Activated CD4-positive, alpha-beta T cell treated with anti-CD3 and anti-CD28 coated beads, Interleukin-2, amount 50 U/mL, for 4 hours (primary cell): ENCODE measurements around the gene SPDYE2B.
A peak's percentile ranks its signal among the peaks of the same experiment; 100 is the strongest.
"Not testable (repeated sequence)": the region's sequence is repeated elsewhere in the genome, so short reads cannot be mapped to it uniquely, and the experiment has no call there.

ENCODE experiments used
- DNase-seq, 2 experiments: peaks; one replicate each; pipeline ENCODE4 v3.0.0-alpha.2; 2020

SPDYE2B gene, protein sequence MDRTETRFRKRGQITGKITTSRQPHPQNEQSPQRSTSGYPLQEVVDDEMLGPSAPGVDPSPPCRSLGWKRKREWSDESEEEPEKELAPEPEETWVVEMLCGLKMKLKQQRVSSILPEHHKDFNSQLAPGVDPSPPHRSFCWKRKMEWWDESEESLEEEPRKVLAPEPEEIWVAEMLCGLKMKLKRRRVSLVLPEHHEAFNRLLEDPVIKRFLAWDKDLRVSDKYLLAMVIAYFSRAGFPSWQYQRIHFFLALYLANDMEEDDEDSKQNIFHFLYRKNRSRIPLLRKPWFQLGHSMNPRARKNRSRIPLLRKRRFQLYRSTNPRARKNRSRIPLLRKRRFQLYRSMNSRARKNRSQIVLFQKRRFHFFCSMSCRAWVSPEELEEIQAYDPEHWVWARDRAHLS

DNA sequence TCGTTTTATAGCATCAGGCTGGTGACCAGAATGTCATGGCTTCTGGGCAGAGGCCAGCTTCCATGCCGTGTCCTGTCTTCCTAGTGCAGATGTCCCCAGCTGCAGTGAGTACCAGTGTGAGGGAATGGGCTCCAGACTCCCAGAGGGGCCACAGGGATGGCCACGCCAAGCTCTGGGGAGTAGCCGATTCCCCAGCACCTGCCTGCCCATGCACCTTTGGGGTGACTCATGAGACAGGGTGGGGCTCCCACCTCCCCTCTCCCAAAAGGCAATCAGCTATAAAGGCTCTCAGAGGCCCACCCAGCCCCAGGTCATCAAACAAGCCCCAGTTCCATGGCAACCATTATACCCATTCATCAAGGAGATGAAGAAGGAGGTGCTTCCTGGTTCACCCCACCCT, at the start of gene SPDYE2B:
Gene SPDYE2B, plus strand, starts transcription at position 396 of the 400 bp plus-strand sequence. CDS start 2,030 bp downstream, outside the sequence.
- not testable (repeated sequence) for DNase-seq

DNA sequence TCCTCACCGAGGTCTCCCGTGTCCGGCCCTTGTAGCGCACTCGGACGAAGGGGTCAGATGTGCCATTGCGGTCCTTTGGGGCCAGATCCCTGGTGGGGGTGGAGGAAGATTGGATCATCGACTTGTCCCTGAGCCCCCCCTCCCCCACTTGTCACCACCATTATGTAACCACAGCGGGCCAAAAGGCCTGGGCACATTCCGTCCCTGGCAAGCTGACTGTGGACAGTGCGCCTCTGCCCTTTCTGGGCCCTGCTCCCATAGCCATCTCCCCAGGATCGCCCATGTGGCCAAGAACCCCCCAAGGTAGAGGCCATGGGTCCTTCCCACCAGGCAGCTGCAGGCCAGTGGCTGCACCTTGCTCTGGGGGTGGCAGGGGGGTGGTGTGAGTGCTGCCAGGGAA, 47.8 kb upstream of the SPDYE2B start:
- not testable (repeated sequence) for DNase-seq

DNA sequence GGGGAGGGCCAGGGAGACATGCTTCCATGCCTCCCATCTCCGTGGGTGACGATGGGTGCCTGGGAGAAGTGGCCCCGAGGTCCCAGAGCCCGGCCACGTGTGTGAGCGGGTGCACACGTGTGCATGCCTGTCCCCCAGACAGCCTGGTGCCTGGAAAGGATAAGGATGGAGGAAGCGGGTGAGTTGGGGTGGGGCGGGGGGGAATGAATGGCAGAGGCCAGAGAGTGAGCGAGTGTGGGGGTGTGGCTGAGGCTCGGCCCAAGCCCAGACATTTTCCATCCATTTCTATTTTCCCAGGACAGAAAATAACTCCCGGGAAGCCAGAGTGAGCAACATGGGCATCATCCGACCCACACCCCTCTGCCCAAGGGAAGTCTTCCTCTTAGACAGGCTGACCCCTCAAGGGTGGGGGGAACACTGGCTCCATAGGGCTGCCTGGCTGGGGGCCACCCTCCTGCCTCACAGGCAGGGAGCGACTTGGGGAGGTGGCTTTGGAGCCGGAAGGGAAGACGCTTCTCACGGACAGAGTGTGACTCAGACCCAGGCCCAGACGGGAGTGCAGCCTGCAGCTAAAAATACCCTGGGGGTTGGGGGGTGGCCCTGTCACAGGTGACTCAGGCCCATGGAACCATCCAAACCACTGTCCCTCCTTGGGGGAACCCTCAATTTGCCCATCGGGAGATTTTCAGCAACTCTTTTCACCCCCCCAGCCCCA, 45.5 kb upstream of the SPDYE2B start:
- not testable (repeated sequence) for DNase-seq

DNA sequence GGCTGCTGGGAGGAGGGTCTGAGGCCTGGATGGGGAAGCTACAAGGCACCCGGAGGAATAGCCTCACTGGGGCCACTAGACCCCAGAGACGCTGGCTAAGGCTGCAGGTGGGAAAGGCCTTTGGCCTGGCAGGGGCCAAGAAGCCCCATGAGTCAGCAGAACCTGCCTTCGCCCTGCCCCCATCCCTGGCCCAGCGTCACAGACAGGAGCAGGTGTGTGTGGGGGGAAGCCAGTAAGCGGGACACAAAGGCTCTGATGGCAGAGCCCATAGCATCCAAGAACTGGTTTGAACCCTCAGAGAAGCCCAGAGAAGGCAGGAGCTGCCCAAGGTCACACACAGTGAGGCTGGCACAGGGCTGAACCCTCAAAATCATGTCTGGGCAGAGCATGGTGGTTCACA, 43.3 kb upstream of the SPDYE2B start:
- not testable (repeated sequence) for DNase-seq

DNA sequence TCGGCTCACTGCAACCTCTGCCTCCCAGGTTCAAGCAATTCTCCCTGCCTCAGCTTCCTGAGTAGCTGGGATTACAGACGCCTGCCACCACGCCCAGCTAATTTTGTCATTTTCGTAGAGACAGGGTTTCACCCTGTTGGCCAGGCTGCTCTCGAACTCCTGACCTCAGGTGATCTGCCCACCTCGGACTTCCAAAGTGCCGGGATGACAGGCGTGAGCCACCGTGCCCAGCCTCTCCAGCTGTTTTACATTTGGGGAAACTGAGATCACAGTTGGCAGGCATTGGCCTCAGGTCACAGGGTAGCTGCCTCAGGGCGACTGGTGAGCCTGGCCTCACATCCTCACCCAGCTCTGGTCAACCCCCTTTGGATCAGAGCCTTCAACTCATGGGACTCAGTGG, 40.4 kb upstream of the SPDYE2B start:
- DNase-seq = not testable (repeated sequence)

DNA sequence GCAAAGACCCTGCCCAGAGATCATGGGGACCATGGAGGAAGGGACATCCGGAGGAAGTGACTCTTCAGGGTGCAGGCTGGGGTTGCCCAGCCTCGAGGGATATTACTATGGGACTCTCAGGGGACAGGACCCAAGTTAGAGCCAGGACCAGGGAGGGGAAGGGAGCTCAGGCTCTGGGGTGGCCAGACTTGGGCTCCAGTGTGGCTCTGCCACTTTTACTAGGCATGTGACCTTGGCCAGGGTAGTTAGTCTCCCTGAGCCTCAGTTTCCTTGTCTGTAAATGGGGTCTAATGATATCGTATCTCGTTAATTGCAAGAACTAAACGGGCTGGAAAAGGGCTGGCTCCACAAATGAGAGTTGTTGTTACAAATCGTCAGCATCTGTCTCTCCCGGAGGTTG, 39.7 kb upstream of the SPDYE2B start:
- not testable (repeated sequence) for DNase-seq

DNA sequence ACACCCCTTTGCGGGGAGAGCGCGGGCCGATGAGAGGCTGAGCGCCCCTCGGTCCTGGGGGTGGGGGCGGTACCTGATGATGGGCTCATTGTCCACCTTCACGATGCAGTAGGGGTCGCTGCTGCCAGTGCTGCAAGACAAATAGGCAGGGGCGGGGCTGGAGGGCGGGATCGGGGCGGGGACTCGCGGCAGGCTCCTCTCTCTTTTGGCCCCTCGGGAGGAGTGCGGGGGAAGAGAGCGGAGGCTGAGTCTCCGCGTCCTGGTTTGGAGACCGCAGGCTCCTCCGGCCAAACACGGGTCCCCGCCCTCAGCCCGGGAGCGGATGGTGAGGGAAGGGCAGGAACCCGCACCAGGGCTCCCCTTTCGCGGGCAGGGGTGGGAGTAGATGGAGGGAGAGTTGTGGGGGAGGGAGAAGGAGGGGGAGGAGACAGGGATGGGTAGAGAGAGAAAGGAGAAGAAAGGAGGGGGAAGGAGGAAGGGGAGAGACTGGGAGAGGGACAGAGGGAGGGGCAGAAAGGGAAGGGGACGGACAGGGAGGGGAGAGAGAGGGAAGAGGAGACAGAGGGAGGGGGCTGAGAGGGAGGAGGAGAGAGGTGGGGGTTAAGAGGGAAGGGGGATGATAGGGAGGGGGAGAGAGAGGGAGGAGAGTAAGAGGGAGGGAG, 39.0 kb upstream of the SPDYE2B start:
- DNase-seq = not testable (repeated sequence)

DNA sequence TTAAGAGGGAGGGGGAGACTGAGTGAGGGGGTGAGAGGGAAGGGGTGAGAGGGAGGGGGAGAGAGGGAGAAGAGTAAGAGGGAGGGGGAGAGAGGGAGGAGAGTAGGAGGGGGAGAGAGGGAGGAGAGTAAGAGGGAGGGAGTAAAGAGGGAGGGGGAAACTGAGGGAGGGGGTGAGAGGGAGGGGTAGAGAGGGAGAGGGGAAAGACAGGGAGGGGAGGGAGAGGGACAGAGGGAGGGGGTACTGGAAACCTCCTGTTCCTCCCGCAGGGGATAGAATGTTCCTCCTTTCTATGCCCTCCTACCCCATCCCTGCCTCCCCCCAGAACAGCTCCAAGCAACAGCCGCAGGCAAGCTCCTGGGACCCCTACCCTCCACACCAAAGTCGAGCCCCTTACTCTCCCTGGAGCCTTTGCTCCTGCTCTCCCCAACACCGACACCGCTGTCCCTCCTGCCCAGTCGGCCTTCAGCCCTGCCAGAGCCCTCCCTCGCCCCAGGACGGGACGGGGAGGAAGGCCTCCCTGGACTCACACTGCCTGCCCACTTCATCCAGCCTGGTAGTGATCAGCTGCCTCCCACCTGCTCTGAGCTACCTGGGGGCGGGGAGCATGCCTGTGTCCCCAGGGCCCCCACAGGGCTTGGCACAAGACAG, 38.3 kb upstream of the SPDYE2B start:
- not testable (repeated sequence) for DNase-seq

DNA sequence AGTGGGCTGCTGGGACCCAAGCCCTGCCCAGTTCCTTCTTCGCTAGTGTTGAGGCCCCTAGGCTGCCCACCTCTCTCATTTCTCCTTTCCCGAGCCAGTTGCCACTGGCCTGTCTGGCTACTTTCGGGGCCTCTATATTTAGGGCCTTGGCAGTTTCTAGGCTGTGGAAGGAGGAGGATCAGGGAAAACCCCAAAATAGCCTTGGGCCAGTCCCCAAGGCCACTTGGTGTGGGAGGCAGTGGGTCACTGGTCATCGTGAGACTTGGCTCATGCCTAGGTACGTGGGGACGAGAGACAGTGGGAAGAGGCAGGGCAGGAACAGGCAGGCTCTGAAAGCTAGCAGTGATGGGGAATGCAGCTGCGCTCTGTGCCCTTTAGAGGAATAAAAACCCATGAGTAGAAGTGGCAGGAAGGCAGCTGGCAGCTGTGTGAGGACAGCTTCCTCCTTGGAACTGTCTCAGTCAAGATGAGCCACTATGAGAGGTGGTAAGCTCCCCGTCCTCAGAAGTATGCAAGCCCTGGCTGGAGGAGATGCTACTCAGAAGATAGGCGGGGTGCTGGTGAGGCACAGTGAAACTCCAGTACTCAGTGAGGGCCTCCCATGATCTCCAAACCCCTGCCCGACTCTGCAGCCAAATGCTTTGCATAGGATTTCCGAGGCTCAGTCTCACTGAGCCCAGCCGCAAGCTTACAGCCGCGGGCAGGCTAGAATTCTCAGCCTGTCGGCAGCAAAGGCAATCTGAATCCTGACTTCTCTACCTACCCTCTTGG, 36.4 kb upstream of the SPDYE2B start:
- not testable (repeated sequence) for DNase-seq

DNA sequence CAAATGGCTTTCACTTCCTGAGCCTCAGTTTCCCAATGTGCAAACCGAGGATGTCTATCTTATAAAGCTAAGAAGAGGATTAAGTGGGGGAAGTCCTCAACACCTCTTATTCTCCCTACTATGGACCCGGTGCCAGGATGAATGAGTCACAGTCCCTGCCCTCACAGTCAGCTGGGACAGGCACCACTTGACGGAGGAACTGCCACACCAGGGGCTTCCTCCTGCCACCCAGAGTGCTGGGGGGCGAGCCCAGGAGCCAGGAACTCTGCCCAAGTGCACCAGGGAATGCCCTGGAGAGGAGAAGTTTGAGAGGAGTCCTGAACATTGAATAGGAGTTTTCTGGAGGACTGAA, 35.8 kb upstream of the SPDYE2B start:
- DNase-seq = not testable (repeated sequence)

DNA sequence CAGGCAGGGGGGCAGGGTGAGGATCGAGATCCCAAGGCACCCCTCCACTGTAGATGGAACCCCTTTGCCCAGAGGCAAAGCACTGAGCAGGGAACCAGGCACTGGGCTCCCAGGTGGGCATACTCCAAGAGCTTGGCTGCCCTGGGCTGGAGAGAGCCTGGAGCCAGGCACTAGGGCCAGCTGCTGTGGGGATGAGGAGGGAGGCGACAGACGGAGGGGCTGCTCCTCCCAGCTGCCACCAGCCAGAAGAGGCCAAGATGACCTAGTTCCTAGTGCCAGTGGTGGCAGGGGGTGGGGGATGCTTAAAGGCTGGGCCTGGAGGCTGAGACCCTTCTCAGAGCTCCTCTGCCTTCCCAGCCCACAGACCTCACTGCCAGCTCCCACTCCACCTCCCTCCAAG, 35.2 kb upstream of the SPDYE2B start:
- DNase-seq = not testable (repeated sequence)

DNA sequence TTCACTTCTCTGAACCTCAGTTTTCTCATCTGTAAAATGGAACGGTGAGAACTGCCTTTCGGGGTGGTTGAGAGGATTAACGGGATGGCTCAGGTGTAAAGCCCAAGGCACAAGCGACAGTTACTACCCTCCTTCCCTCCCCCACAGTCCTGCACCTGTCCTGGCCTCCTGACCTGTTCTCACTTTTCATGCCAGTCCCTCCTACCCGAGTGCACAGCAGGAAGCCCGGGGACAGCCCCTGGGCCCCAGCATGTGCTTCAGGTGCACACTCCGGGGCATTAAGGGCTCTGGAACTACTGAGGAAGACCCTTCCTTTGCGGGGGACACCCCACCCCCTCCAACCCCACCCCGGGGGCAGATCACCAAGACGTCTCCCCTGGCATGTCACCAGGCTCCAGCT, 34.2 kb upstream of the SPDYE2B start:
- not testable (repeated sequence) for DNase-seq

DNA sequence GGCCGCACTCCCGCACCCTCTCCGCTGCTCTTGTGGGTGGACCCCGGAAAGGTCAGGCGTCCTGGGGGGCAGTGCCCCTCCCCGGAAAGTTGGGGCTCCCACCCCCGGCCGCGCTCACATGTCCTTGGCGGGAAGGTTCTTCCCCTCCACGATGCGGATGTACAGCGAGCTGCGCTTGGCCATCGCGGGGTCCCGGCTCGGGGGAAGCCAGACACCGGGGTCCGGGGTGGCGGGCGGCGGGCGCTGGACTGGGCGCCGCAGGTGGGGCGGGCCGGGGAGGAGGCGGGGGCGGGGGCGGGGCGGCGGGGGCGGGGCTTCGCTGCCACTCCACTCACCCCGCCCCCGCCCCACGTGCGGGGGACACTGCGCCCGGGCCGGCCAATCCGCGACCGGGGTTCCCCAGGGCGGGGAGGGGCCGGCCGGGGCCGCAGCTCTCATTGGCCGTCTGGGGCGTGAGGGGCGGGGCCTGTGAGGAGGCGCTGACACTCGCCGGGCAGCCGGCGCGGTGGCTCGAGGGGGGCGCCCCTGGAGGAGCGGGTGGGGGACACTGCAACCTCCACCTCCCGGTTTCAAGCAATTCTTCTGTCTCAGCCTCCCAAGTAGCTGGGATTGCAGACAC, 33.5 kb upstream of the SPDYE2B start, which contains the start of gene RASA4:
Gene RASA4, minus strand, starts transcription at position 250 of the 619 bp plus-strand sequence. Its CDS starts 67 bp downstream, at position 183.
- peak in 1 of 2 experiments; percentile 11 for DNase-seq

DNA sequence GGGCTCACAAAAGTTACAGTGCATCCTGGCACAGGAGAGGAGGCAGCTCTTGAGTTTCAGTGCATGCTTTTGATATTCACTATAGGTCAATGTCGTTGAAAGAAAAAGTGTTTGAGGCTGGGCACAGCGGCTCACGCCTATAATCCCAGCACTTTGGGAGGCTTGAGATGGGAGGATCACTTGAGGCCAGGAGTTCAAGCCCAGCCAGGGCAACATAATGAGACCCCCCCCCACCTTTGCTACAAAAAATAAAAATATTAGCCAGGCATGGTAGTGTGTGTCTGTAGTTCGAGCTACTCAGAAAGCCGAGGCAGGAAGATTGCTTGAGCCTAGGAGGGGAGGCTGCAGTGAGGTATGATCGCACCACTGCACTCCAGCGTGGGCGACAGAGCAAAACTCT, 32.0 kb upstream of the SPDYE2B start:
- DNase-seq = not testable (repeated sequence)

DNA sequence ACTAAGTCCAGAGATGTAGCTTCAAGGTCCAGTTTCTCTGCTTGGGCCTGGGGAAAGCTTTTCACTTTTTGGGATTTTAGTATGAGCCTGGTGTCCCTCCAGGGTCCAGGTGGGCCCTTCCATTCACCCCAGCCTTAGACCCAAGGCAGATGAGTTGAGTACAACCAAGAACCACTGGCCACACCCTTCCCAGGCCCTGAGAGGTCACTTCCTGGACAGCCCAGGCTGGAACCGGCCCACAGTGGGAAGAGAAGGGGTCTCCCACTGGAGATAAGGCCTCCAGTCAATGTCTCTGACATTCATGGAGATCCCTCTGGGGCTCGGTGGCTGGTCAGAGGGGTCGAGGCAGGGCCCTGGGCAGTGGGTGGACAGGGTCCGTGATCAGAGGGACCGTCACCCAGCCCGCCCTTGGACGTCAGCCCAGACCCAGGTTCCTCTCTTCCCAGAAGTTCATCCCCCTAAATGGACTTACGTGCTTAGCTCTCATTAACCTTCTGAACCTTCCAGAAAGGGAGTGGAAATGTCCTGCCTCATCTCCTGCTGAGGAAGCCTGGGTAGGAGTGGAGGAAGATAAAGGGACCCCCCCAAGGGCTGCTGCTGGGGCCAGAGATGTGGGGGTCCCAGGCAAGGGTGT, 22.7 kb upstream of the SPDYE2B start:
- not testable (repeated sequence) for DNase-seq

DNA sequence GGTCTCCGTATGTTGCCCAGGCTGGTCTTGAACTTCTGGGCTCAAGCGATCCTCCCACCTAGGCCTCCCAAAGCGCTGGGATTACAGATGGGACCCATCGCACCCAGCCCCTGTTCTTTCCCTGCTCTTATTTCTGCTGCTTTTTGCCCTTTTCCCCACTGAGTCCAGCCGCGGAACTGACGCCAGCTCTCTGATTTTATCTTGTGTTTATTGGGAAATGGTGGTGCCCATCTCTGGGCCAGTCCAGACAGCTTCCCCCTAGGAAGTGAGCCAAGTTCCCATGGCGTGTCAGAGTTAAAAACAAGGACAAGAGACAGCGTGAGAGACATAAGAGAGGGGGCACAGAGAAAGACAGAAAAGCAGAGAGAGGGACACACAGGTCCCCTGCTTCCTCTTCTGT, 19.5 kb upstream of the SPDYE2B start:
- not testable (repeated sequence) for DNase-seq

DNA sequence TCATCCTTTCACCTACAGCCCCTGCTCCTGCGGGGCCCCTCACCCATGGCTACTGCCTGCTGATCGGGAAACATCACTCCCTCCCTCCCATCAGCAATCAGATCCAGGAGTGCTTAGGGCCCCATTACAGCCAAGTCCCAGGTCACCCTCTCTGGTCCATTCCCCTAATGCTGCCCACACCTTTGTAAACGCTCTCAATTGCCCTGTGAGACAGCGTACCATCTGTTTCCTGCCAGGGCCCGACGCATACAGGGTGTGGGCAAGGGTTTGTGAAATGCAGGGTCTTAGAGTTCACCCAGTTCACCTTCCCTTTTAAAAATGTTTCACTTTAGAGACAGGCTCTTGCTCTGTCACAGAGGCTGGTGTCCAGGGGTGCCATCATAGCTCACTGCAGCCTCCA, 15.8 kb upstream of the SPDYE2B start:
- not testable (repeated sequence) for DNase-seq

DNA sequence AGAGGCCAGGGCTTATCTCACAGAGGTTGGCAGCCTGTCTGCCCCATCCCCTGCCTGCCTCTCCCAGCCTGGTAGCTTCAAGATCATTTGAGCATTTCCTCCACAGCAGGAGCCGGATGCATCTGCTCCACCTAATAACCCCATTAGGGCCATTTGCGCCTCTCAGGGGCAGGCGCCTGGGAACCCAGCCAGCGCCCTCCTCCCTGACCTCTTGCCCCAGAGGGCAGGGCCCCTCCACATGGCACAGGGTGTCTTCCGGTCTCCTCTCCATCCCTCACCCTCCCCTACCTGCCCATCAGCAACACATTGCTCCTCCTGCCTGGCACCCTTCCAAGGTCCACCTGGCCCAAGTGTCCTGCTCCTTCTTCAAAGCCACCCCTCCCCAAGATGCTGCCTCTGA, 14.8 kb upstream of the SPDYE2B start:
- not testable (repeated sequence) for DNase-seq

DNA sequence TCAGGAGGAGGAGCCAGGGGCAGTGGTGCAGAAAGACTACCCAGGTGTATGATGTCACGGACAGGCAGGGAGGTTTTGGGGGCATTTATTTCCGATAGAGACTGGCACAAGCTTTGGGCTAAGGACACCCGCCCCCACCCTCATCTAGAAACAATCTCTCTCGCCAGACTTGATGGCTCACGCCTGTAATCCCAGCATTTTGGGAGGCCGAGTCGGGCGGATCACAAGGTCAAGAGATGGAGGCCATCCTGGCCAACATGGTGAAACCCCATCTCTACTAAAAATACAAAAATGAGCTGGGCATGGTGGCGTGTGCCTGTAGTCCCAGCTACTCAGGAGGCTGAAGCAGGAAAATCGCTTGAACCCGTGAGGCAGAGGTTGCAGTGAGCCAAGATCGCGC, 13.2 kb upstream of the SPDYE2B start:
- DNase-seq = not testable (repeated sequence)

DNA sequence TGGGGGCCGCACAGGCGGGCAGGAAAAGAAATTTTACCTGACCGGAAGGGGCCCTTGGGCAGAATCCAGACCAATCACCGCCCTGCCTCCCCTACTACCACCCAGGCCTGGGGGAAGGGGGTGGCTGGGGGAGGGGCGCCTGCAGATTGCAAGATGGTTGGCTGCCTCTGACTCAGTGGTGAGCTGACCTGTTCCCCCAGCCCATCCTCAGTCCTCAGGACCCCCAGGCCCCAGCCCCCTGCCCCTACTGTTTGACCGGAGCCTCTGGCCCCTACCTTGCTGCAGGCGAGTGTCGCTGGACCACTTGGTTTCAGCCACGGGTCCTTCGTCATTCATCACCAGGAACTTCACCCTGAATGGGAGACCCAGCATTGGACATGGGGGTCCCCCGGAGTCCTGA, 11.3 kb upstream of the SPDYE2B start:
- DNase-seq = not testable (repeated sequence)

DNA sequence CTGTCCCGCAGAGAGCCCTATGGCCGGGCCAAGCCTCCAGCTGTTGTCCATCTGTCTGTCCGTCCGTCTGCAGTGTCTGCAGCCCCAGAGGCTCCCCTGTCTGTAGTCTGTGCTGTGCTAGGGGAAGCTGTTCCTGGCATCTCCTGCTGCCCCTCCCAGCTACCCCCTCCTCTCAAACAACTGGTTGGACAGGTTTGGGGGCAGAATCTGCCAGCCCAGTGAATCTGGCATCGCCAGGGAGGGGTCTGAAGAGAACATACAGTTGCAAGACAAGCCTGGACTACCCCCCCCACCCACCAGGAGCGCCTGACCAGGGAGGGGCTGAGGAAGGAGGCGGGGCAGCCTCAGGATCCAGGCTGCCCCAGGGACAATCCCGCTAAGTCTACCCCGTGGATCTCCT, 7.4 kb upstream of the SPDYE2B start, which contains the start of gene UPK3BL1:
Gene UPK3BL1, minus strand, starts transcription at position 101 of the 400 bp plus-strand sequence. Its CDS starts 50 bp downstream, at position 51.
- not testable (repeated sequence) for DNase-seq
